Measurements from ENCODE around the gene TCF15.

TCF15 gene

GRCh38 chr20:640674-641515 is 30.8 kb upstream of the TCF15 start:
- TF ChIP-seq CTCF (conservative IDR thresholded peaks at IDR 0.05; ENCODE audit: low read length), result no peak
- no peak for DNase-seq (ENCODE audit: low read depth)
- no peak overlapping the region for H3K4me3 ChIP-seq (ENCODE audit: low read length)

- no peak overlapping the region for H3K4me3 ChIP-seq (ENCODE audit: low read length)
- no peak for TF ChIP-seq CTCF (conservative IDR thresholded peaks at IDR 0.05; ENCODE audit: low read length)
- DNase-seq (ENCODE audit: low read depth), result no peak
These were observed 28.5 kb upstream of the TCF15 start for GRCh38 chr20:638579-638978.

GRCh38 chr20:637559-637958 is 27.4 kb upstream of the TCF15 start:
- no peak for DNase-seq (ENCODE audit: low read depth)
- no peak overlapping the region for H3K4me3 ChIP-seq (ENCODE audit: low read length)
- no peak for TF ChIP-seq CTCF (conservative IDR thresholded peaks at IDR 0.05; ENCODE audit: low read length)

GRCh38 chr20:635893-636338 is 25.8 kb upstream of the TCF15 start:
- TF ChIP-seq CTCF (conservative IDR thresholded peaks at IDR 0.05; ENCODE audit: low read length), result no peak
- no peak overlapping the region for H3K4me3 ChIP-seq (ENCODE audit: low read length)
- DNase-seq (ENCODE audit: low read depth), result no peak

- no peak for TF ChIP-seq CTCF (conservative IDR thresholded peaks at IDR 0.05; ENCODE audit: low read length)
- no peak for DNase-seq (ENCODE audit: low read depth)
- no peak overlapping the region for H3K4me3 ChIP-seq (ENCODE audit: low read length)
These were observed 25.2 kb upstream of the TCF15 start for GRCh38 chr20:635028-635892.

- no peak for DNase-seq (ENCODE audit: low read depth)
- H3K4me3 ChIP-seq (ENCODE audit: low read length), result no peak overlapping the region
- no peak for TF ChIP-seq CTCF (conservative IDR thresholded peaks at IDR 0.05; ENCODE audit: low read length)
These were observed 24.2 kb upstream of the TCF15 start for GRCh38 chr20:634148-634925.
